ENCODE data around the gene SCUBE2.
"Not testable (repeated sequence)": the region's sequence is repeated elsewhere in the genome, so short reads cannot be mapped to it uniquely, and the experiment has no call there.

SCUBE2 gene

DNA sequence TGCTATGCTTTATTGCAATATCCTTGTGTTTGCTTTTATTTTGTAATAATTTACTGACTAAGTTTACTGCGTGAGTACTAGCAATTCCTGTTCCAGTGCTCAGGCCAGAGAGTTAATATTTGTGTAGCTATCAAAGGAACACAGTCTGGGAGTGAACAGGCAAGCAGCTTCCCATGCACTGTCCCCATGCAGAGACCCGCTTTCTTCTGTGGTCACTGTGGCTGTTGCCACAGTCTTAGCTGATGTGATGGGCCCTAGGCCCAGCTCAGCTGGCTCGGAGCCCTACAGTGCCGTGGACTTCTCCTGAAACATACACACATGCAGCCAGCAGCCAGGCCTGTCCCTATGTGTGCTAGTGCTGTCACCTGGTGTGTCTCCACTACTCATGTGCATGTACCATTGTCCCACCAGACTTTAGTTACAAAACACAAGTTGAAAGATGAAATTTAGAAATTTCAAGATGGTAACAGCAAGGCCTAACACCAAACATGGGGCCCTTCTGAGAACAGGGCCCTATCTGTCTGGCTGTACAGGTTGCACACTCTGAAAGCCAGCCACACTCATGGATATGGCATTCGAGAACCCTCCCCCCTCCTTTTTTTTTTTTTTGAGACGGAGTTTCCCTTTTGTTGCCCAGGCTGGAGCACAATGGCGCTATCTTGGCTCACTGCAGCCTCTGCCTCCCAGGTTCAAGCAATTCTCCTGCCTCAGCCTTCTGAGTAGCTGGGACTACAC is 12.3 kb upstream of the SCUBE2 start:
- DNase-seq, result no peak

DNA sequence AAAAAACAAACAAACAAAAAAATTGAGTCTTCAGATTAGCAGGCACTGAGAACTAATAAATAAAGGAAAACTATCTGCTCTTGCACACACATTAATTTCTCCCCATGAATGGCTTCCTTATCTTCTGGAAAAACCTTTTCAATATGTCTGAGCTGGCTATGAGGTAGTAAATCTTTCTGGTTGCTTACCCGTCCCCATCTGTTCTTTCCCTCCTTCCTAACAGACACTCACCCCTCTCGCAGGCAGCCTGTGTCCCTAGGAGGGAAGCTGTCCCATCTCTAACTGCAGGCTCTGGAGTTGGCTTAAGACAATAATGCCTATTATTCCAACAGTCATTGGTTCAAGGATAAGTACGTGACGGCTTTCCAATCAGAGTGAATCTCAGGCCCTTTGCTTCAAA is 8.2 kb upstream of the SCUBE2 start:
- DNase-seq, result no peak

- DNase-seq, result not testable (repeated sequence)
These were observed 7.1 kb upstream of the SCUBE2 start for GRCh38 chr11:9098455-9098854.

- DNase-seq, result not testable (repeated sequence)
These were observed 6.0 kb upstream of the SCUBE2 start for GRCh38 chr11:9097186-9097943.

GRCh38 chr11:9096427-9096826 is 5.0 kb upstream of the SCUBE2 start:
- DNase-seq, result no peak

- no peak for DNase-seq
These were observed 4.0 kb upstream of the SCUBE2 start for GRCh38 chr11:9095421-9095820.

GRCh38 chr11:9094420-9094819 is 3.0 kb upstream of the SCUBE2 start:
- DNase-seq, result no peak

DNA sequence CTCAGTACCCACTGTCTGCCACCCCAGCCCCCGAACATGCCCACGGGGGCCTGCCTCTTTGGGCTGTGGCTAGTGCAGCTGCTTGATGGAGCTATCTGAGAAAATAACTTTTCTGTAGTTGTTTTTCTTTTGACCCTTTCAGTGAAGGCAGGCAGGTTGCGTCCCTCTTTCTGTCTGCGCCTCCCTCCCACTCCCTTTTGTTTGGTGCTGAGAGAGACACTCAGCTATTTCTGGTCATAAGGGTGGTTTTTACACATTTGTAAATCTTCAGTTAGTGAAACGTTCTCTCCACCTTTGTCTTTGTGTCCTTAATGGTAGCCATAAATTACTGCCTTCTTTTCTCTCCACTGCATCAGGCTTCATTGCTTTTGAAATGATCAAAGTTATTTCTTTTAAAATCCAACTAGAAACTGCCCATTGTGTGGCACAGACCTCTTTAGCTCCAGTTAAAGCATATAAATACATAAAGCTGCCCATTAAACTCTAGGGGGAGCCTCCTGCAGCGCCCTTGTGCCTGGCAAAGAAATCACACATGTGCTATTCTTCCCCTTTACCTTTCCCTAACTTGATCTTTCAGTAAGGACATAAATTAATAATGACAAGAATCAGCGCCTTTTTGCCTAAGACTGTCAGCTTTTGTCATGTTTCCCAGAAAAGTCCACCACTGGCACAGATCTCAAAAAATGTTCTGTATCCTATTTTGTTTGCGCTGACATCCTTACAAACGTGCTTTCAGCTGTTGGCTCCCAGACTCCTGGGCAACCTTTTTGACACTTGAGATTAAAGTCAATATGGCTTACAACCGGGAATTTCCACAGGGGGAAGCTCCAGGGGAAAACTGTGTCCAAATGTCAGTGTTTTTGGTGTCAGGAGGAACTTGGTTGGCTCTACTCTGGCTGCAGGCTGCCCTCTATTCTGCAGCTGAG is 1.7 kb upstream of the SCUBE2 start:
- DNase-seq, result no peak

GRCh38 chr11:9092072-9092471 is 673 bp upstream of the SCUBE2 start:
- no peak for DNase-seq

DNA sequence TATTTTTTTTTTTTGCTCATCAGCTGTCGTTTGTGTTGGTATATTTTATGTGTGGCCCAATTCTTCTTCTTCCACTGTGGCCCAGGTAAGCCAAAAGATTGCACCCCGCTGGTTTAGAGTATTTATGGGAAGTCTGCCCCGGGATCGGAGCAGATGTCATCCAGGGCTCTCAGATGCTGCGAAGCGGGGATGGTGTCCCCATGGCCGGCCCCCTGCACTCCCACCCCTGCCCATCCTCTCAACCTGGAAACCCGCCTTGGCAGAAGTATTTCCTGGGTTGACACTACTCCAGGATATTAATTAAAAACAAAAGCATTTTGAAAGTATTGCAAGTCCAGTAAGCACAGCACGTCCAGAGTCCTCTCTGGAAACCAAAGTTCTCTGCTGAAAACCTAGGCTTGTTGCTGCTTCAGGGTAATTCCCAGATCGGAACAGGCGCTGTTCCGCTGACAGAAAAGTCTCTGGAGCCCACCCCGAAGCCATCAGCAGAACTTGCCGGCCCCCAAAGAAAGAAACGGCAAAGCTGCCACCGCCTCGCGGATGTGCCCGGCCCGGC is 833 bp downstream of the SCUBE2 start:
- no peak for DNase-seq

- no peak for DNase-seq
These were observed 1.8 kb downstream of the SCUBE2 start for GRCh38 chr11:9089636-9090035.

- DNase-seq, result no peak
These were observed 2.3 kb downstream of the SCUBE2 start for GRCh38 chr11:9089061-9089460.

DNA sequence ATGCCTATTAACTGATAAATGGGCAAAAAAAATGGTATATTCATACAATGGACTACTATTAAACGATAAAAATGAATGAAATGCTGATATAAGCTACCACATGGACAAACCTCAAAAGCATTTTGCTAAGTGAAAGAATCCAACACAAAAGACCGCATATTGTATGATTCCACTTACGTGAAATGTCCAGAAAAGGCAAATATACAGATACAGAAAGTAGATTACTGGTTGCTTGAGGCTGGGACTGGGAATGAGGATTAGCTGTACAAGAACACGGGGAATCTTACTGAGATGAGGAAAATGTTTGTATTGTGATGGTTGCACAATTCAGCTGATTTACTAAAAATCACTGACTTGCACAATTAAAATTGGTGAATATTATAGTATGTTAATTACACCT is 8.8 kb downstream of the SCUBE2 start:
- DNase-seq, result no peak

DNA sequence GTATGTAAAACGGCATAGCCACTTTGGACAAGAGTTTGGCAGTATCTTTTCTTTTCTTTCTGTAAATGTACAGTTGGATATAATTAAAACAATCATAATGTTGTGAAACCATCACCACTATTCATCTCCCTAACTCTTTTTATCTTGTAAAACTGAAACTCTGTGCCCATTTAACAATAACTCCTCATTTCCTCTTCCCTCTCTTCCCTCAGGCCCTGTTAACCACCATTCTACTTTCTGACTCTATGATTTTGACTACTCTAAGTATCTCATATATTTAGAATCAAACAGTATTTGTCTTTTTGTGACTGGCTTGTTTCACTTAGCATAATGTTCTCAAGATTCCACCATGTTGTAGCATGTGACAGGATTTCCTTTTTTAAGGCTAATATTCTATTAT is 10.2 kb downstream of the SCUBE2 start:
- DNase-seq, result no peak

GRCh38 chr11:9078113-9079086 is 13.0 kb downstream of the SCUBE2 start:
- no peak for DNase-seq

- DNase-seq, result no peak
These were observed 14.2 kb downstream of the SCUBE2 start for GRCh38 chr11:9077164-9077563.

DNA sequence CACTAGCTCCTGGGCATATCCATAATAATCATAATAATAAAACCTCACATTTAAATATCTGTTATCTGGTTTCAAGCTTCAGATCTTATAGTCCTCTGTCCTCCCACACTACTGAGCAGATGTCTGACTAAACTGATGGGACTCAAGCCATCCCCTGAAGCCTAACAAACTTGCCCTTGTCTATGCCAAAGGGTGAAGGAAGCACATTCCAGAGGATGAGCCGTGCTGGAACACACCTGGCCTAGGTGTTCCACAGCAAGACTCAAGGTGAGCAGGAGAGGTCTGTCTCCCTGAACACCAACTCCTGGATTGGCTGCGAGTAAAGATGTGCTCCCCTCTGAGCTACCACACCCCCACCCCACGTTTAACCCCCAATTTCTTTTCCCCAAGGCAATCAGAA is 14.7 kb downstream of the SCUBE2 start:
- DNase-seq, result no peak

DNA sequence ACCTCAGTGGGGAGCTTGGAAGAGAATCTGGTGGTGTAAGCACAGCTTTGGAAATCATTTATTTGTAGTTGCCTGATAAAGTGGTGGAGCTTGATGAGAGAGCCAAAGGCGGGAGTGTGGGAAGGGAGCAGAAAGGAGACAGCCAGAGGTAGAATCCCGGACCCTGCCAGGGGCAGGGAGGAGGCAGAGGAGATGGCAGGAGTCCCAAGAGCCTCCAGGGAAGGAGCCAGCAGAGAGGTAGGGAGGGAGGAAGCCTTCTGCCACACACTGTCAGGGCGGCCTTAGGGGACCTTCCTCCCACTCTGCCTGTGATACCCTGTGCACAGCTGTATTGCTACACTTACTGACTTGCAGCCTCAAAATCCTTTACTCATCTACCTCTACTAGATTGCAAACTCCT is 15.4 kb downstream of the SCUBE2 start:
- no peak for DNase-seq

GRCh38 chr11:9075556-9075955 is 15.8 kb downstream of the SCUBE2 start:
- DNase-seq, result no peak

DNA sequence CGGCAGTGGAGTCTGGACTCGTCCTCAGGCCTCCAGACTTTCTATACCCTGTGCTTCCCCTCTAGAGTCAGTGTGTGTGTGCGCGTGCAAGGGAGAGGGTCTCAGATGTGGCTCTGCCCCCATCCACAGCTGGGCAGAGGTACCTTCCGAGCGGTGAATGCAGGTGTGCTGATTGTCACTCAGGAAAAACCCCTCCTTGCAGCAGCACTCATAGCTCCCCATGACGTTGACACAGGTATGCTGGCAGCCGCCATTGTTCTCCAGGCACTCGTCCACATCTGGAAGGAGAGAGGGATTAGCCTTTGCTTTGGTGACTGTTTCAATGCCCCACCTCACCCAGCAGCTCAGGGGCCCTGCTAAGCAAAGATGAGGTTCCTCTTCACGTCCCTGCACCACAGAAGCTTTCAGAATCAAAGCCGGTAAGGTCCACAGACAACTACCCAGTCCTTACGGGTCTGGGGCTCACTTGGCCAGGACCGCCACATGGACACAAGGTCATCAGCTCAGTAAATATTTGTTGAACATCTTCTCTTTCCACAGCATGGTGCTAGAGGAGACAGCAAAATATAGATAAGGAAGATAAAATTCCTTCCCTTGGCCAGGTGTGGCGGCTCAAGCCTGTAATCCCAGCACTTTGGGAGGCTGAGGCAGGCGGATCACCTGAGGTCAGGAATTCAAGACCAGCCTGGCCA is 16.9 kb downstream of the SCUBE2 start:
- no peak for DNase-seq

Measured in NCI-H1105 (cell line).